ENCODE data around the gene CAMSAP3.

The CAMSAP3 gene

GRCh38 chr19:7657131-7657751 is 61.6 kb downstream of the CAMSAP3 start:
- no peak for DNase-seq

- DNase-seq = no peak
These were observed 62.6 kb downstream of the CAMSAP3 start for GRCh38 chr19:7658219-7658686.

GRCh38 chr19:7661744-7662538 is 66.3 kb downstream of the CAMSAP3 start:
- no peak for DNase-seq

- no peak for DNase-seq
These were observed 67.0 kb downstream of the CAMSAP3 start for GRCh38 chr19:7662657-7663056.

- no peak for DNase-seq
These were observed 68.0 kb downstream of the CAMSAP3 start for GRCh38 chr19:7663706-7664105.

GRCh38 chr19:7665076-7665475 is 69.4 kb downstream of the CAMSAP3 start:
- no peak for DNase-seq
